K562 (cell line): ENCODE results near the gene MMP24. TPM values are rescaled to one million over a fixed set of nuclear protein-coding genes. Genes with fewer than 3 reads are reported as not detected.

Experiments
- polyA plus RNA-seq, 8 experiments: library from polyadenylated mRNA; depleted of rRNA in 4 of 8; stranded (reverse) in 5 of 8; unstranded in 3 of 8; fragments of >200 nt; fragmentation: Nextera tagmentation in 2 of 8; fragmentation: Illumina TruSeq in 1 of 8; extraction: Ambion mirVana in 2 of 8; extraction: Trizol in 1 of 8; gene quantifications; 2 replicates each; pipeline versions ENCODE4 v1.2.1 to v1.2.3, GENCODE V29; 2011 to 2014; ENCODE audit warnings: inconsistent platforms in 1 of 8, missing spikeins in 1 of 8
- total RNA-seq, 7 experiments: library from RNA; depleted of rRNA in 6 of 7; stranded (reverse); fragments of >200 nt in 6 of 7; fragmentation: Illumina TruSeq in 2 of 7; extraction: Trizol in 2 of 7; gene quantifications; 2 replicates each; pipeline versions ENCODE4 v1.2.1 to v1.2.3, GENCODE V29; 2011 to 2021; ENCODE audit warnings: low replicate concordance in 1 of 7
- TF ChIP-seq, protein P1 (sequence below), 2 experiments: fragments of 450-650 bp in 1 of 2; sonication (generic) in 1 of 2; formaldehyde crosslinking in 1 of 2; IDR thresholded peaks; 2 replicates each; pipeline versions ENCODE4 v1.7.1 to v1.9.0; 2016 to 2022; ENCODE audit warnings: inconsistent platforms in 1 of 2, mild to moderate bottlenecking in 1 of 2, missing genetic modification reagents in 1 of 2

Gene MMP24
- total and polyA plus RNA-seq, 9 of the 15 experiments (the other 6 are each of a cell fraction or from before 2014, with no cell fraction given), result 0.03 to 0.07 (median 0.03) TPM; not detected in 6

DNA sequence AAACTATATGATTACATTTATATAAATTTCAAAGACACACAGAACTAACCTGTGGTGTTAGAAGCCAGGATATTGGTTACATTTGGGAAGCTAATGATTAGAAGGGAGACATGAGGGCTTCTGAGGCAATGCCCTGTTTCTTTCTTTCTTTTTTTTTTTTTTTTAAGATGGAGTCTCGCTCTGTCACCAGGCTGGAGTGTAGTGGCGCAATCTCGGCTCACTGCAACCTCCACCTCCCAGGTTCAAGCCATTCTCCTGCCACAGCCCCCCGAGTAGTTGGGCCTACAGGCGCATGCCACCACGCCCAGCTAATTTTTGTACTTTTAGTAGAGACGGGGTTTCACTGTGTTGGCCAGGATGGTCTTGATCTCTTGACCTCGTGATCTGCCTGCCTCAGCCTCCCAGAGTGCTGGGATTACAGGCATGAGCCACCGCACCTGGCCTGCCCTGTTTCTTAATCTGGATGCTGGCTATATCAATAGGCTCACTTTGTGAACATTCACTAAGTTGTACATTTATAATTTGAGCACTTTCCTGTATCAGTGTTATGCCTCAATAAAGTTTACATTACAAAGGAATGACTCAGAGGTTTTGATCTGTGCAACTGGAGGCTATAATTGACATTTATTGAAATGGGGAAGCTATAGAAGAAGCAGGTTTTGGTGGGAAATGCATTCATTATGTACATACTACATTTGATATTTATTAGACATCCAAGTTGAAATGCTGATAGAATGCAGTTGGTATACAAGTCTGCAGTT, 33.3 kb upstream of the MMP24 start (continued):
- TF ChIP-seq, protein P1, sequence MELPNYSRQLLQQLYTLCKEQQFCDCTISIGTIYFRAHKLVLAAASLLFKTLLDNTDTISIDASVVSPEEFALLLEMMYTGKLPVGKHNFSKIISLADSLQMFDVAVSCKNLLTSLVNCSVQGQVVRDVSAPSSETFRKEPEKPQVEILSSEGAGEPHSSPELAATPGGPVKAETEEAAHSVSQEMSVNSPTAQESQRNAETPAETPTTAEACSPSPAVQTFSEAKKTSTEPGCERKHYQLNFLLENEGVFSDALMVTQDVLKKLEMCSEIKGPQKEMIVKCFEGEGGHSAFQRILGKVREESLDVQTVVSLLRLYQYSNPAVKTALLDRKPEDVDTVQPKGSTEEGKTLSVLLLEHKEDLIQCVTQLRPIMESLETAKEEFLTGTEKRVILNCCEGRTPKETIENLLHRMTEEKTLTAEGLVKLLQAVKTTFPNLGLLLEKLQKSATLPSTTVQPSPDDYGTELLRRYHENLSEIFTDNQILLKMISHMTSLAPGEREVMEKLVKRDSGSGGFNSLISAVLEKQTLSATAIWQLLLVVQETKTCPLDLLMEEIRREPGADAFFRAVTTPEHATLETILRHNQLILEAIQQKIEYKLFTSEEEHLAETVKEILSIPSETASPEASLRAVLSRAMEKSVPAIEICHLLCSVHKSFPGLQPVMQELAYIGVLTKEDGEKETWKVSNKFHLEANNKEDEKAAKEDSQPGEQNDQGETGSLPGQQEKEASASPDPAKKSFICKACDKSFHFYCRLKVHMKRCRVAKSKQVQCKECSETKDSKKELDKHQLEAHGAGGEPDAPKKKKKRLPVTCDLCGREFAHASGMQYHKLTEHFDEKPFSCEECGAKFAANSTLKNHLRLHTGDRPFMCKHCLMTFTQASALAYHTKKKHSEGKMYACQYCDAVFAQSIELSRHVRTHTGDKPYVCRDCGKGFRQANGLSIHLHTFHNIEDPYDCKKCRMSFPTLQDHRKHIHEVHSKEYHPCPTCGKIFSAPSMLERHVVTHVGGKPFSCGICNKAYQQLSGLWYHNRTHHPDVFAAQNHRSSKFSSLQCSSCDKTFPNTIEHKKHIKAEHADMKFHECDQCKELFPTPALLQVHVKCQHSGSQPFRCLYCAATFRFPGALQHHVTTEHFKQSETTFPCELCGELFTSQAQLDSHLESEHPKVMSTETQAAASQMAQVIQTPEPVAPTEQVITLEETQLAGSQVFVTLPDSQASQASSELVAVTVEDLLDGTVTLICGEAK (IDR thresholded peaks at IDR 0.05), result peak; percentile 92
- TF ChIP-seq, protein P1 (CRISPR knock-in tag; IDR thresholded peaks at IDR 0.05), result peak; percentile 86
